Adrenal gland (tissue), 12 donors: ENCODE measurements around the gene NCKAP5. TPM values are rescaled to one million over a fixed set of nuclear protein-coding genes. Genes with fewer than 3 reads are reported as not detected.

Experiments
- DNase-seq, 7 donors: peaks; one replicate each; pipeline ENCODE4 v3.0.0-alpha.2; 2019 to 2020
- H3K27ac ChIP-seq, 5 donors: fragments of 200-600 bp; sonication (generic) in 4 of 5; 1 replicate in 3 of 5; 2 replicates in 2 of 5; pipeline versions ENCODE4 v1.5.1 to v1.8.0; 2016 to 2020; ENCODE audit warnings: mild to moderate bottlenecking in 1 of 5
- H3K27me3 ChIP-seq: fragments of 200-600 bp; 2 replicates; pipeline ENCODE4 v1.8.0; 2021
- H3K36me3 ChIP-seq, 2 donors: fragments of 200-600 bp; replicated peaks in 1 of 2; 1 replicate in 1 of 2; 2 replicates in 1 of 2; pipeline versions ENCODE4 v1.5.1 to v1.8.0; 2018 to 2022
- H3K4me1 ChIP-seq, 2 donors: fragments of 200-600 bp; replicated peaks in 1 of 2; 1 replicate in 1 of 2; 2 replicates in 1 of 2; pipeline versions ENCODE4 v1.5.1 to v1.8.0; 2018 to 2021
- H3K4me3 ChIP-seq, 4 donors: fragments of 200-600 bp; sonication (generic) in 3 of 4; one replicate each; pipeline ENCODE4 v1.5.1; 2016 to 2018
- H3K9me3 ChIP-seq, 3 donors: fragments of 200-600 bp; sonication (generic) in 1 of 3; replicated peaks in 1 of 3; 1 replicate in 2 of 3; 2 replicates in 1 of 3; pipeline versions ENCODE4 v1.5.1 to v1.8.0; 2016 to 2021
- CTCF ChIP-seq, 6 experiments: fragments of 450-650 bp in 4 of 6; fragments of 200-600 bp in 2 of 6; sonication (generic) in 1 of 6; IDR thresholded peaks; 1 replicate in 5 of 6; 2 replicates in 1 of 6; pipeline versions ENCODE4 v1.5.1 to v1.8.0; 2016 to 2021; ENCODE audit warnings: antibody characterized with exemption in 6 of 6, mild to moderate bottlenecking in 2 of 6, moderate library complexity in 1 of 6
- POLR2A ChIP-seq, 2 donors: fragments of 450-650 bp; IDR thresholded peaks; one replicate each; pipeline ENCODE4 v1.6.1; 2017; ENCODE audit warnings: antibody characterized with exemption in 2 of 2, mild to moderate bottlenecking in 2 of 2, moderate library complexity in 1 of 2
- WGBS, 4 donors: extraction: QIAGEN DNeasy Blood & Tissue Kit in 2 of 4; methylation state at CpG; one replicate each; pipeline versions ENCODE4 v1.1.5 to v1.1.7; 2013 to 2017; 5-methylcytosine and 5-hydroxymethylcytosine counted together
- intact Hi-C, 2 donors: fragments of 100-400 bp; cut with DNase I; formaldehyde crosslinking; loops; one replicate each; pipeline versions ENCODE4 v1.14.1 to v1.15.0; 2022 to 2023
- polyA plus RNA-seq, 3 donors: library from polyadenylated mRNA; stranded (reverse); fragments of 200-250 nt in 2 of 3; fragments of 350-450 nt in 1 of 3; fragmentation: Illumina TruSeq in 1 of 3; extraction: RNeasy Lipid Tissue Mini Kit (QIAGEN cat#74804) in 1 of 3; gene quantifications; one replicate each; pipeline ENCODE4 v1.2.3, GENCODE V29; 2013 to 2014
- total RNA-seq, 9 donors: library from RNA; depleted of rRNA in 4 of 9; stranded (reverse); fragments of >200 nt in 4 of 9; fragments of 120-200 nt in 1 of 9; fragmentation: NEBNext Ultra II Directional in 1 of 9; extraction: Animal tissue kit (Norgen Biotek cat#: 25700) in 1 of 9; gene quantifications; one replicate each; pipeline versions ENCODE4 v1.1.0 to v1.2.4, GENCODE V29; 2013 to 2023
- donor health status: healthy with polysubstance abuse.
- donor health status: Bipolar disorder and iron deficiency.
- donor health status: DM: yes; HTN: yes; CAD: no.
- donor health status: DM: no; HTN: no; CAD: no.
- donor health status: DM: no; HTN: no; CAD: no.
- donor health status: DM: yes; HTN: yes; CAD: no.

NCKAP5 gene
- total and polyA plus RNA-seq, 12 donors: 0.06 to 3.1 (median 1.1) TPM

DNA sequence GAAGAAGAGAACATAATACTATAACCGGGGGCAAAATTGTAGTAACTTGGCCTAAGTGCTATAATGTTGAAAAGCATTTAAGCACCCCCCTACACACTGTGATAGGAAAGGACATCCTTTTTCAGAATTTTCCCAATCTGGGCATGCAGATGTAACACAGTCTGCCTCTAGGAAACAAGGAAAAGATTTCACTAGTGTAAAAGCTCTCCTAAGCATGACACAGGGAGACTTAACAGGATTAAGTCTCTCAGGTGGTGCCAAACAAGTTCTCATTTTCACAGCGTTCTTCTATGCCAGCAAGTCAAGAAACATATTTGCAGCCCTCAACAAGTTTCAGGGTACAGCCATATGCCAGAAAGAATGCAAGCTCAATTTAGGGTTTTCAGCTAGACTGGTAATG lies 53.0 kb downstream of the NCKAP5 start:
- no peaks in the 10 kb centered on the region for H3K4me1 ChIP-seq
- H3K9me3 ChIP-seq: no peaks in the 10 kb centered on the region
- H3K27me3 ChIP-seq: no peaks in the 10 kb centered on the region
- no peak overlapping the region for H3K27ac ChIP-seq
- 87 to 93% (median 90%) methylated on average over 2 of the region's 2 CpGs for WGBS, 4 donors
- intact Hi-C loops: no loop called here
- TF ChIP-seq CTCF (IDR thresholded peaks at IDR 0.05) (no peak), POLR2A (IDR thresholded peaks at IDR 0.05) (no peak)
- H3K4me3 ChIP-seq: no peak overlapping the region
- no peaks in the 10 kb centered on the region for H3K36me3 ChIP-seq
- no peak for DNase-seq

DNA sequence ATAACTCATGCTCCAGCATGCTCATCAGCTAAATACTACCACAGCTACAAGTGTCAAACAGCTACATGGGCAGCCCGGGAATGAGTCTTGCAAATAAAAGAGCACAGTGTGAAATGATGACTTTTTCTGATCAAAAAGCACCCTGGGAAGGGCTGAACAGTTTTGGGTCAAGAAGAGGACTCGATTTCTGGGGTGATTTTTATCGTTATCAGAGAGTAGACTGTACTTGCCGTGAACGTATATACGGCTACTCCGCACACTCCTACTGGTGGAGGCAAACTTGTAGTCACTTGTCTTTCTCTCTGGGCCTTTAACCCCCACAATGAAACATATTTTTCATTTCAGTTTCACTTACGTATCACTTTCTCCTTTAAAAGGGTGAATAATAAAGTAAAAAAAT lies 54.4 kb downstream of the NCKAP5 start:
- Histone ChIP-seq H3K36me3 (no peaks in the 10 kb centered on the region), H3K9me3 (no peaks in the 10 kb centered on the region), H3K27ac (no peak overlapping the region), H3K4me3 (no peak overlapping the region), H3K27me3 (no peaks in the 10 kb centered on the region), H3K4me1 (no peaks in the 10 kb centered on the region)
- DNase-seq: no peak
- intact Hi-C loops: no loop called here
- 85 to 90% (median 89%) methylated on average over 8 of the region's 8 CpGs for WGBS, 4 donors
- no peak for TF ChIP-seq POLR2A (IDR thresholded peaks at IDR 0.05)
- no peak for TF ChIP-seq CTCF (IDR thresholded peaks at IDR 0.05)

- no peak overlapping the region for H3K4me3 ChIP-seq
- H3K27ac ChIP-seq: no peak overlapping the region
- H3K4me1 ChIP-seq: no peaks in the 10 kb centered on the region
- 88 to 91% (median 90%) methylated on average over 4 of the region's 4 CpGs for WGBS, 4 donors
- no peak for DNase-seq
- H3K36me3 ChIP-seq: no peaks in the 10 kb centered on the region
- TF ChIP-seq CTCF (IDR thresholded peaks at IDR 0.05): no peak
- no peak for TF ChIP-seq POLR2A (IDR thresholded peaks at IDR 0.05)
- H3K27me3 ChIP-seq: no peaks in the 10 kb centered on the region
- intact Hi-C loops: no loop called here
- H3K9me3 ChIP-seq: no peaks in the 10 kb centered on the region
Observed at GRCh38 chr2:133512121-133512520, 56.1 kb downstream of the NCKAP5 start.

- TF ChIP-seq CTCF (IDR thresholded peaks at IDR 0.05) (no peak), POLR2A (IDR thresholded peaks at IDR 0.05) (no peak)
- intact Hi-C loops: no loop called here
- Histone ChIP-seq H3K9me3 (no peaks in the 10 kb centered on the region), H3K4me3 (no peak overlapping the region), H3K27me3 (no peaks in the 10 kb centered on the region), H3K27ac (no peak overlapping the region), H3K4me1 (no peaks in the 10 kb centered on the region), H3K36me3 (no peaks in the 10 kb centered on the region)
- no peak for DNase-seq
- WGBS, 4 donors: 21 to 90% (median 65%) methylated on average over 1 of the region's 1 CpG
Observed at GRCh38 chr2:133511679-133512078, 56.6 kb downstream of the NCKAP5 start.
